A549 (cell line): ENCODE measurements around the gene SRGAP1. TPM values are rescaled to one million over a fixed set of nuclear protein-coding genes. Genes with fewer than 3 reads are reported as not detected.

Experiments used
- ATAC-seq, 2 experiments: fragments of 200-7000 bp in 1 of 2; fragments of >200 bp in 1 of 2; cut with Nextera tagmentation in 1 of 2; cut with Tn5 transposase in 1 of 2; 3 replicates each; pipeline versions ENCODE4 v1.8.0 to v1.9.1; 2018 to 2020; ENCODE audit warnings: mild to moderate bottlenecking in 1 of 2, moderate library complexity in 1 of 2
- CTCF ChIA-PET: fragments of 300-600 bp; sonication (Branson Sonifier 250); formaldehyde crosslinking; extraction: SDS; loops from one replicate; lab custom pipeline; 2021; ENCODE audit warnings: antibody characterized with exemption, inconsistent platforms; lab: Yijun Ruan, JAX
- POLR2A ChIA-PET: fragments of 350-600 bp; formaldehyde crosslinking; extraction: SDS; loops from one replicate; lab custom pipeline; 2021; ENCODE audit warnings: antibody characterized with exemption, inconsistent platforms; lab: Yijun Ruan, JAX
- DNase-seq, 2 experiments: peaks; one replicate each; pipeline versions ENCODE4 v3.0.0 to v3.0.0-alpha.2; 2011 to 2016; ENCODE audit warnings: low read depth in 1 of 2, low spot score in 1 of 2
- FAIRE-seq: peaks from 2 replicates; lab custom pipeline; 2011; peaks lifted over from hg19 to GRCh38; lab: Jason Lieb, UNC
- H3K27ac ChIP-seq, 2 experiments: fragments of >200 bp; sonication (Bioruptor Twin); formaldehyde crosslinking; 3 replicates each; pipeline ENCODE4 v1.5.1; 2016 to 2017
- H3K4me1 ChIP-seq: fragments of >200 bp; sonication (Bioruptor Twin); formaldehyde crosslinking; 3 replicates; pipeline ENCODE4 v1.6.1; 2016
- H3K4me2 ChIP-seq: fragments of >200 bp; sonication (Bioruptor Twin); formaldehyde crosslinking; 3 replicates; pipeline ENCODE4 v1.6.1; 2016
- H3K4me3 ChIP-seq: fragments of >200 bp; sonication (Bioruptor Twin); formaldehyde crosslinking; 3 replicates; pipeline ENCODE4 v1.5.1; 2016
- H3K9me3 ChIP-seq: fragments of >200 bp; sonication (Bioruptor Twin); formaldehyde crosslinking; 3 replicates; pipeline ENCODE4 v1.6.1; 2016
- CBX8 ChIP-seq: fragments of 200-600 bp; sonication (generic); IDR thresholded peaks from 2 replicates; pipeline ENCODE4 v1.6.1; 2016
- CEBPB ChIP-seq, 2 experiments: fragments of >200 bp in 1 of 2; sonication (Bioruptor Twin) in 1 of 2; formaldehyde crosslinking in 1 of 2; IDR thresholded peaks; 2 replicates each; pipeline ENCODE4 v1.6.1; 2012 to 2016
- CHD2 ChIP-seq: fragments of 150-350 bp; IDR thresholded peaks from 2 replicates; pipeline ENCODE4 v1.6.1; 2014; ENCODE audit warnings: low read length; ENCODE audit not compliant: partially characterized antibody
- CHD4 ChIP-seq: fragments of 200-600 bp; sonication (generic); IDR thresholded peaks from 2 replicates; pipeline ENCODE4 v1.6.1; 2016; ENCODE audit warnings: antibody characterized with exemption, mild to moderate bottlenecking, borderline replicate concordance
- FOSB ChIP-seq: fragments of 250-450 bp; sonication (Bioruptor Pico); IDR thresholded peaks from 2 replicates; pipeline ENCODE4 v1.5.0; 2020; ENCODE audit warnings: mild to moderate bottlenecking, moderate library complexity
- FOXS1 ChIP-seq: fragments of 250-450 bp; sonication (Bioruptor Pico); IDR thresholded peaks from 2 replicates; pipeline ENCODE4 v1.5.0; 2020; ENCODE audit warnings: mild to moderate bottlenecking, moderate library complexity
- GATA3 ChIP-seq: IDR thresholded peaks from 2 replicates; pipeline ENCODE4 v1.6.1; 2012; ENCODE audit warnings: borderline replicate concordance
- HEYL ChIP-seq: fragments of 250-450 bp; sonication (Bioruptor Pico); IDR thresholded peaks from 2 replicates; pipeline ENCODE4 v1.8.0; 2021; ENCODE audit warnings: mild to moderate bottlenecking, moderate library complexity
- HOXB5 ChIP-seq: fragments of 250-450 bp; sonication (Bioruptor Pico); IDR thresholded peaks from 2 replicates; pipeline ENCODE4 v1.5.0; 2020; ENCODE audit warnings: mild to moderate bottlenecking, moderate library complexity
- JUN ChIP-seq, 2 experiments: fragments of >200 bp; sonication (Bioruptor Twin); formaldehyde crosslinking; IDR thresholded peaks; 2 replicates in 1 of 2; 3 replicates in 1 of 2; pipeline ENCODE4 v1.6.1; 2016 to 2017
- POLR2A ChIP-seq: IDR thresholded peaks from 2 replicates; pipeline ENCODE4 v1.6.1; 2012; ENCODE audit warnings: mild to moderate bottlenecking, low read length
- RAD21 ChIP-seq, 2 experiments: fragments of >200 bp in 1 of 2; sonication (Bioruptor Twin) in 1 of 2; formaldehyde crosslinking in 1 of 2; IDR thresholded peaks in 1 of 2; conservative IDR thresholded peaks in 1 of 2; 2 replicates in 1 of 2; 3 replicates in 1 of 2; pipeline ENCODE4 v1.6.1; 2012 to 2018; ENCODE audit warnings: inconsistent platforms in 1 of 2
- RARB ChIP-seq: fragments of 250-450 bp; sonication (Bioruptor Pico); IDR thresholded peaks from 2 replicates; pipeline ENCODE4 v1.8.0; 2021; ENCODE audit warnings: mild to moderate bottlenecking, moderate library complexity
- RCOR1 ChIP-seq: fragments of 150-350 bp; IDR thresholded peaks from 2 replicates; pipeline ENCODE4 v1.6.1; 2014; ENCODE audit warnings: antibody characterized with exemption, low read length, low read depth
- SMC3 ChIP-seq: fragments of >200 bp; sonication (Bioruptor Twin); formaldehyde crosslinking; IDR thresholded peaks from 3 replicates; pipeline ENCODE4 v1.6.1; 2018; ENCODE audit warnings: inconsistent platforms
- WGBS: methylation state at CpG from one replicate; pipeline ENCODE4 v1.1.6; 2017; ENCODE audit errors: missing lambda C conversion rate; 5-methylcytosine and 5-hydroxymethylcytosine counted together
- polyA plus RNA-seq, 4 experiments: library from polyadenylated mRNA; depleted of rRNA in 3 of 4; stranded (reverse); fragments of >200 nt; fragmentation: RNase III in 1 of 4; extraction: RNeasy Plus Mini Kit Qiagen cat#74134 plus additional on column Dnase treatment in 1 of 4; gene quantifications; 2 replicates in 3 of 4; 3 replicates in 1 of 4; pipeline ENCODE4 v1.2.3, GENCODE V29; 2011 to 2017
- TF ChIP-seq, protein P1 (sequence below): fragments of 250-450 bp; sonication (Bioruptor Pico); IDR thresholded peaks from 2 replicates; pipeline ENCODE4 v1.5.0; 2021; ENCODE audit warnings: mild to moderate bottlenecking, moderate library complexity, borderline replicate concordance
- TF ChIP-seq, protein P2 (sequence below): fragments of >200 bp; sonication (Bioruptor Twin); formaldehyde crosslinking; IDR thresholded peaks from 3 replicates; pipeline ENCODE4 v1.6.1; 2016
- TF ChIP-seq, protein P3 (sequence below): IDR thresholded peaks from 2 replicates; pipeline ENCODE4 v1.6.1; 2012
- TF ChIP-seq, protein P4 (sequence below): fragments of 150-350 bp; IDR thresholded peaks from 2 replicates; pipeline ENCODE4 v1.6.1; 2014; ENCODE audit warnings: low read depth, mild to moderate bottlenecking, low read length
- TF ChIP-seq, protein P5 (sequence below): fragments of >200 bp; sonication (Bioruptor Twin); formaldehyde crosslinking; IDR thresholded peaks from 2 replicates; pipeline ENCODE4 v1.6.1; 2016

Gene SRGAP1
- polyA plus RNA-seq, 2 of the 4 experiments (the other 2 are of a cell fraction) = 7.9 to 22.9 TPM

DNA sequence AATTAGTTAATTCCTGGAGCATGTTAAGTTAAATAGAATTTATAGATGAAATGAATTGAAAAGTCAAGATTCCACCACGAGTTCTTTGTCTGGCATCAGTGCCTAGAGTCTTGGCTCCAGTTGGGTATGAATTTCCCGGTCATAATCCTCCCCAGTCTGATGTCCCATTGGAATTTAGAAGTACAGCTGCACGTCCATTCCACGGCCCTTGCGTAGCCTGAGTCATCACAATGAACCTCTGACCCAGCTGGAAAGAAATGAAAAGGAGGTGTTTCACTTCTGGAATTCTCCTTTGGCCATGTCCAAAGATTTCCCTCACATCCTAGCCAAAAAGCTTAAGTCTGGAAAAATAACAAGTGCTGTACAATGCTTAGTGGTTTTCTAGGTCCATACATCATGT, 254.9 kb downstream of the SRGAP1 start (continued):
- TF ChIP-seq, protein P1, sequence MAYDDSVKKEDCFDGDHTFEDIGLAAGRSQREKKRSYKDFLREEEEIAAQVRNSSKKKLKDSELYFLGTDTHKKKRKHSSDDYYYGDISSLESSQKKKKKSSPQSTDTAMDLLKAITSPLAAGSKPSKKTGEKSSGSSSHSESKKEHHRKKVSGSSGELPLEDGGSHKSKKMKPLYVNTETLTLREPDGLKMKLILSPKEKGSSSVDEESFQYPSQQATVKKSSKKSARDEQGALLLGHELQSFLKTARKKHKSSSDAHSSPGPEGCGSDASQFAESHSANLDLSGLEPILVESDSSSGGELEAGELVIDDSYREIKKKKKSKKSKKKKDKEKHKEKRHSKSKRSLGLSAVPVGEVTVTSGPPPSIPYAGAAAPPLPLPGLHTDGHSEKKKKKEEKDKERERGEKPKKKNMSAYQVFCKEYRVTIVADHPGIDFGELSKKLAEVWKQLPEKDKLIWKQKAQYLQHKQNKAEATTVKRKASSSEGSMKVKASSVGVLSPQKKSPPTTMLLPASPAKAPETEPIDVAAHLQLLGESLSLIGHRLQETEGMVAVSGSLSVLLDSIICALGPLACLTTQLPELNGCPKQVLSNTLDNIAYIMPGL (CRISPR knock-in tag) = no peak
- TF ChIP-seq CHD2 = no peak
- no peak for TF ChIP-seq HEYL (CRISPR knock-in tag)
- no peak for TF ChIP-seq SMC3
- TF ChIP-seq FOSB (CRISPR knock-in tag) = no peak
- TF ChIP-seq CBX8 = no peak
- TF ChIP-seq, protein P2, sequence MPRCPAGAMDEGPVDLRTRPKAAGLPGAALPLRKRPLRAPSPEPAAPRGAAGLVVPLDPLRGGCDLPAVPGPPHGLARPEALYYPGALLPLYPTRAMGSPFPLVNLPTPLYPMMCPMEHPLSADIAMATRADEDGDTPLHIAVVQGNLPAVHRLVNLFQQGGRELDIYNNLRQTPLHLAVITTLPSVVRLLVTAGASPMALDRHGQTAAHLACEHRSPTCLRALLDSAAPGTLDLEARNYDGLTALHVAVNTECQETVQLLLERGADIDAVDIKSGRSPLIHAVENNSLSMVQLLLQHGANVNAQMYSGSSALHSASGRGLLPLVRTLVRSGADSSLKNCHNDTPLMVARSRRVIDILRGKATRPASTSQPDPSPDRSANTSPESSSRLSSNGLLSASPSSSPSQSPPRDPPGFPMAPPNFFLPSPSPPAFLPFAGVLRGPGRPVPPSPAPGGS = no peak
- no peak for TF ChIP-seq CEBPB (IDR thresholded peaks at IDR 0.05)

DNA sequence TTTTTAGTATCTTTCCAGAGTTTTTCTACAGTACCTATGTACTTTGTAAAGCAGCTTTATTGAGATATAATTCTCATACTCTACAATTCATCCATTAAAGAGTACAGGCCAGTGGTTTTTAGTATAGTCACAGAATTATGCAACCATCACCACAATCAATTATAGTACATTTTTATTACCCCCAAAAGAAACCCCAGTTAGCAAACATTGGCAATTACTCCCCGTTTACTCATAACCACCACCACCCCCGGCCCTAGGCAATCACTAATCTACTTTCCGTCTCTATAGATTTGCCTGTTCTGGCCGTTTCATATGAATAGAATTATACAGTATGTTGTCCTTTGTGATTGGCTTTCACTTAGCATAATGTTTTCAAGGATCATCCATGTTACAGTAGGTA, 257.8 kb downstream of the SRGAP1 start:
- Histone ChIP-seq H3K4me1 (peaks cover 29% of the 10 kb centered on the region), H3K9me3 (no peaks in the 10 kb centered on the region), H3K4me3 (no peak overlapping the region), H3K27ac (no peak overlapping the region), H3K4me2 (no peak overlapping the region)
- 91% methylated on average over 4 of the region's 4 CpGs for WGBS
- TF ChIP-seq POLR2A (no peak), RARB (CRISPR knock-in tag) (no peak), FOXS1 (no peak), RCOR1 (no peak), GATA3 (no peak)
- TF ChIP-seq, protein P3, sequence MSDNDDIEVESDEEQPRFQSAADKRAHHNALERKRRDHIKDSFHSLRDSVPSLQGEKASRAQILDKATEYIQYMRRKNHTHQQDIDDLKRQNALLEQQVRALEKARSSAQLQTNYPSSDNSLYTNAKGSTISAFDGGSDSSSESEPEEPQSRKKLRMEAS = no peak
- TF ChIP-seq, protein P4, sequence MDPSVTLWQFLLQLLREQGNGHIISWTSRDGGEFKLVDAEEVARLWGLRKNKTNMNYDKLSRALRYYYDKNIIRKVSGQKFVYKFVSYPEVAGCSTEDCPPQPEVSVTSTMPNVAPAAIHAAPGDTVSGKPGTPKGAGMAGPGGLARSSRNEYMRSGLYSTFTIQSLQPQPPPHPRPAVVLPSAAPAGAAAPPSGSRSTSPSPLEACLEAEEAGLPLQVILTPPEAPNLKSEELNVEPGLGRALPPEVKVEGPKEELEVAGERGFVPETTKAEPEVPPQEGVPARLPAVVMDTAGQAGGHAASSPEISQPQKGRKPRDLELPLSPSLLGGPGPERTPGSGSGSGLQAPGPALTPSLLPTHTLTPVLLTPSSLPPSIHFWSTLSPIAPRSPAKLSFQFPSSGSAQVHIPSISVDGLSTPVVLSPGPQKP = no peak
- ATAC-seq (no peak), DNase-seq (no peak), FAIRE-seq (no peak)
- ChIA-PET CTCF (interaction anchor here (0.9 to 1.3 kb wide), 3 partner anchors 10 to 447 kb away, joined by 3 to 12 read pairs (median 4); partner anchors contain the start of gene SRGAP1), POLR2A (no interaction called here)

DNA sequence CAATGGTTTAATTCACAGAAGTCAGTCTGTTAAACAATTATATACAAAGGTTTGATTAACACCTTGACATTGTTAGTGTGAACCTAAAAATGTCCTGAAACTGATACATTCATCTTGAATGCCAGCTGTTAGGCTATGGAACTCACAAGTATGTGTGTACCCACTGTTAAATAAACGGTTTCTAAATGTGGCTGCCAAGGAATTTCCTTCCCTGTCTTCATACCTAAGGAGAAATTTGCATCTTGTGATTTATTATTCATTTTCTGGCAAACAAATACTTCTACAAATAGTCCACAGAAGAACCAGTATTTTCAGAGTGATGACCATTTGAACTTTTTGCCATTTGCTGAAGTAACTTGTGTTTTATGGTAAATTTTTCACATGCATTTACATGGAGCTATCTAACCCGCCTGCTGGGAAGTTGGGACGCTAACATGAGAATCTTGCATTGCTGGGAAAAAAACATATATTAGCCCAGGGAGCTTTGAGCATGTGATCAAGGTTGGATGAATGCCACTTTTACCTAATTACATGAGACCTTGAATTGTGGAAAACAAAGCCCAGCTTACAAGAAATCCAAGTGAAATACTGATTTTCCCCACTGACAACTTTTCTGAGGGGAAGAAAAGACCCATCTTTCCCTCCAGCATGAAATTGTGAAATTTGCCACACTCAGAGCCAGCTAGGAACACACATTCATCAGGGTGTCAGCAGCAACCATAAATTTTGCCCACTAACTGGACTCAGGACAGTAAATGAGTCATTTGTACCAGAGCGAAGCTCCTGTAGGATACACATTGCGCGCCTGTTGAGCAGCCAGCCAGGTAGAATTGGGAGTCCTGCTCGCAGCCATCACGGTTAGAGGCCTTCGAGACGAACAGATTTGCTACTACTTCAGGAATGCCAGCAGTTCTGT, 259.6 kb downstream of the SRGAP1 start:
- CTCF ChIA-PET = interaction anchor here (1.1 to 1.3 kb wide), 2 partner anchors 260 to 265 kb away, joined by 4 to 12 read pairs; partner anchors contain the start of gene SRGAP1
- no peak for DNase-seq

More for the DNA sequence above, 259.6 kb downstream of the SRGAP1 start:
- Histone ChIP-seq H3K4me3 (no peak overlapping the region), H3K27ac (0 out of 6 replicates have a peak overlapping the region, but pooled peaks of 1 of the 2 experiments have one; percentile 1), H3K4me2 (no peak overlapping the region), H3K4me1 (peaks cover 21% of the 10 kb centered on the region), H3K9me3 (no peaks in the 10 kb centered on the region)
- ATAC-seq = no peak; a peak in 1 of 6 replicates
- POLR2A ChIA-PET = no interaction called here
- WGBS = 89% methylated on average over 10 of the region's 10 CpGs
- TF ChIP-seq, protein P5, sequence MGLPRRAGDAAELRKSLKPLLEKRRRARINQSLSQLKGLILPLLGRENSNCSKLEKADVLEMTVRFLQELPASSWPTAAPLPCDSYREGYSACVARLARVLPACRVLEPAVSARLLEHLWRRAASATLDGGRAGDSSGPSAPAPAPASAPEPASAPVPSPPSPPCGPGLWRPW = no peak
- TF ChIP-seq RCOR1 = no peak
- TF ChIP-seq RAD21 (conservative IDR thresholded peaks at IDR 0.05 in 1 of 2, IDR thresholded peaks at IDR 0.05 in 1 of 2) = no peak
- no peak for TF ChIP-seq CEBPB (IDR thresholded peaks at IDR 0.05)
- no peak for TF ChIP-seq HOXB5 (CRISPR knock-in tag)
- TF ChIP-seq CHD4 = no peak
- no peak for TF ChIP-seq JUN (IDR thresholded peaks at IDR 0.05)
- no peak for FAIRE-seq
